ENCODE data around the gene ZBTB32.

DNA sequence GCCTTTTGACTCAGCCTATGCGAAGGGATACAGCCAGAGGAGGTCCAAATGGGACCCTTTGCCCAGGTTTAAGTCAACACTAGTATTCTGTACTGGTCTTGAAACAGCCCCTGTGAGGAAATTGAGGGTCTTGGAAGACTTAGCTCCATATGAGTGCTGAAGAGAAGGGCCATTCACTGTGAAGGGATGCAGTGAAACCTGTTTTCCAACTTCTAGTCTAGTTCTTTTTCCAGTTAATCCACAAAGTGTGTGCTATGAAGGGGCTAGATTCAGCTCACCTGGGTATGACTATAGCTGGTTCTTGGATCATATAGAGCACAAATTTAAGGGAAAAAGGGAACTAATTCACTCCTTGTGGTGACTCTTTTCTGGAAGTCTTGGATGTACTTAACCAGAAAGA is 4.0 kb downstream of the ZBTB32 start:
- TF ChIP-seq, protein P1, sequence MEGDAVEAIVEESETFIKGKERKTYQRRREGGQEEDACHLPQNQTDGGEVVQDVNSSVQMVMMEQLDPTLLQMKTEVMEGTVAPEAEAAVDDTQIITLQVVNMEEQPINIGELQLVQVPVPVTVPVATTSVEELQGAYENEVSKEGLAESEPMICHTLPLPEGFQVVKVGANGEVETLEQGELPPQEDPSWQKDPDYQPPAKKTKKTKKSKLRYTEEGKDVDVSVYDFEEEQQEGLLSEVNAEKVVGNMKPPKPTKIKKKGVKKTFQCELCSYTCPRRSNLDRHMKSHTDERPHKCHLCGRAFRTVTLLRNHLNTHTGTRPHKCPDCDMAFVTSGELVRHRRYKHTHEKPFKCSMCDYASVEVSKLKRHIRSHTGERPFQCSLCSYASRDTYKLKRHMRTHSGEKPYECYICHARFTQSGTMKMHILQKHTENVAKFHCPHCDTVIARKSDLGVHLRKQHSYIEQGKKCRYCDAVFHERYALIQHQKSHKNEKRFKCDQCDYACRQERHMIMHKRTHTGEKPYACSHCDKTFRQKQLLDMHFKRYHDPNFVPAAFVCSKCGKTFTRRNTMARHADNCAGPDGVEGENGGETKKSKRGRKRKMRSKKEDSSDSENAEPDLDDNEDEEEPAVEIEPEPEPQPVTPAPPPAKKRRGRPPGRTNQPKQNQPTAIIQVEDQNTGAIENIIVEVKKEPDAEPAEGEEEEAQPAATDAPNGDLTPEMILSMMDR (IDR thresholded peaks at IDR 0.05) = no peak
- no peak for TF ChIP-seq POLR2AphosphoS5 (IDR thresholded peaks at IDR 0.05)
- no peak for TF ChIP-seq POLR2A (IDR thresholded peaks at IDR 0.05)
- TF ChIP-seq EP300 (IDR thresholded peaks at IDR 0.05) = no peak
